GM13977 (cell line): ENCODE results near the gene SIGLEC12.

Experiments used
- DNase-seq: peaks from one replicate; pipeline ENCODE4 v3.0.0; 2012; ENCODE audit warnings: low spot score
- in situ Hi-C: fragments of 300-500 bp; cut with MboI; formaldehyde crosslinking; loops from one replicate; pipeline ENCODE4 v1.12.0; 2022; ENCODE audit warnings: low sequenced_read_pairs, low pct_unique_long_range_greater_than_20kb, mixed read lengths, inconsistent platforms; ENCODE audit not compliant: unreplicated experiment
- TF ChIP-seq, protein P1 (sequence below): IDR thresholded peaks from 2 replicates; pipeline ENCODE4 v1.5.1; 2012; ENCODE audit warnings: mild to moderate bottlenecking, control low read depth; ENCODE audit not compliant: insufficient read depth; ENCODE audit errors: extremely low read depth, missing control alignments

Gene SIGLEC12

DNA sequence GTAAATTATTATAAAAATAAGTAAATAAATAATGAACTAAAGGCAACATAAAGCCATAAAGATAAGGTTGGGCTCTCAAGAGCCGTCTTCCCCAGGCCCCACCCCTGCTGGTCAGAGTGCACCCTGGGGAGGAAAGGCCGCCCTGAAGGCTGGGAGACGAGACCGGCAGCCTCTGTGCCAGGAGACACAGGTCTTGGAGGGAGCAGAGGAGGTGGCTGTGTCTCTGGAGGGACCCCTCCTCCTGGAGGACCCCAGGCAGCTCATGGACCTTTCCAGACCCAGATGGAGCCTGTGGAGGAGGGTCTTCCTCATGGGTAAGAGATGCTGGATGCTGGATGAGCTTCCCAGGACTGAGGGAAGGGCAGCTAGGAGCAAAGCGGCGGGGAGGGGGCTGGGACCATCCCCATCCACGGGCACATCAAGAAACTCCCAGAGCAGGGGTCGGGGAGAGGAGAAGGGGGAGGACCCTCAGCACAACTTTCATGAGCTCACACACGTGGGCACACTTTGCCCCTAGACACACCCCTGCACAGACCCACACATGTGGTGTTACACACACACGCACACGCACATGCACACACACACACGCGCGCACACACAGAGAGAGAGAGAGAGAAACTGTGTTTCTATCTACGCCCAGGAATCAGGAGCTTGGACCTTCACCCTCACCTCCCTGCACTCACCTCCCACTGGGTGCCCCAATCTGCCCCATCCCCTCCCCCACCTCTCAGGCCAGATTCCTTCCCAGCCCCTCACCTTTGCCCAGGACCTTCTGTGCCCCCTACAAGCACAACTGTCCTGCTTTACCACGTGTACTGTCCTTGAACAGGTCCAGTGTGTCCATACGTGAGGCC, 23.0 kb downstream of the SIGLEC12 start, which contains the start of gene CEACAM18:
Gene CEACAM18, plus strand, starts transcription at position 159 of the 854 bp plus-strand sequence.
- in situ Hi-C loops: loop anchor here (10.0 kb wide), 1 partner anchor 176 kb away; no protein-coding TSS in a partner anchor
- TF ChIP-seq, protein P1, sequence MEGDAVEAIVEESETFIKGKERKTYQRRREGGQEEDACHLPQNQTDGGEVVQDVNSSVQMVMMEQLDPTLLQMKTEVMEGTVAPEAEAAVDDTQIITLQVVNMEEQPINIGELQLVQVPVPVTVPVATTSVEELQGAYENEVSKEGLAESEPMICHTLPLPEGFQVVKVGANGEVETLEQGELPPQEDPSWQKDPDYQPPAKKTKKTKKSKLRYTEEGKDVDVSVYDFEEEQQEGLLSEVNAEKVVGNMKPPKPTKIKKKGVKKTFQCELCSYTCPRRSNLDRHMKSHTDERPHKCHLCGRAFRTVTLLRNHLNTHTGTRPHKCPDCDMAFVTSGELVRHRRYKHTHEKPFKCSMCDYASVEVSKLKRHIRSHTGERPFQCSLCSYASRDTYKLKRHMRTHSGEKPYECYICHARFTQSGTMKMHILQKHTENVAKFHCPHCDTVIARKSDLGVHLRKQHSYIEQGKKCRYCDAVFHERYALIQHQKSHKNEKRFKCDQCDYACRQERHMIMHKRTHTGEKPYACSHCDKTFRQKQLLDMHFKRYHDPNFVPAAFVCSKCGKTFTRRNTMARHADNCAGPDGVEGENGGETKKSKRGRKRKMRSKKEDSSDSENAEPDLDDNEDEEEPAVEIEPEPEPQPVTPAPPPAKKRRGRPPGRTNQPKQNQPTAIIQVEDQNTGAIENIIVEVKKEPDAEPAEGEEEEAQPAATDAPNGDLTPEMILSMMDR: no peak
- DNase-seq: no peak

DNA sequence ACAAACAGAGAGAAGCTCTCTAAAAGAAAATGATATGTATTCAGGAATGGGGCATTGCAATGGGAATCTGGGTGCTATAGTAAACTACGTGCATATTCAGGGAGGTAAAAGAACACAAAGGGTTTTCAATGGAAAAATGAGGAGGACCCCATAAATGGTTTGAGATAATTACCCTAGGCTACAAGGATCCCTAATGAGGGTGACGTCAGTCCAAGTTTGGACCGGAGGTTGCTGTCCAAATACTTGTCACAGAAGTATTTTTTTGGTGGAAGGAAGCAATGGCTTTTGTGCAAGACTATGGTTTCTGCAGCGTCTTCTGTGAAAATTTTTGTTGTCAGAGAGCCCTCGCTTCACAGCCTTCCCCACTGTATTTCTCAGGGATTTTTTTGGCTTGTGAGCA, 24.3 kb downstream of the SIGLEC12 start:
- DNase-seq: no peak
- TF ChIP-seq, protein P1: no peak
- in situ Hi-C loops: loop anchor here (10.0 kb wide), 1 partner anchor 177 kb away; no protein-coding TSS in a partner anchor

DNA sequence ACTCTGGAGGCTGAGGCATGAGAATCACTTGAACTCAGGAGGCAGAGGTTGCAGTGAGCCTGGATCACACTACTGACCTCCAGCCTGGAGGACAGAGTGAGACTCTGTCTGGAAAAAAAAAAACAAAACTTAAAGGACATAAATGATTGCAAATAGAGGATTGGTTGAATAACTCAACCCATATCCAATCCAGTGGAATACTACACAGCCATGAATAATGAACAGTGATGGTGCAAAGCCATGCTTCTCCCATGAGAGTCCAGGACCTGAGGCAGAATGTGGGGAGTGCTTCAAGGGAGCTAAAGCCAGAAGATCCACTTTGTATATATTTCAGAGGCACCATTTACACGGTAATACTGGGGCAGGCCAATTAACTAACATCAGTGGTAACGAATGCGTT, 25.4 kb downstream of the SIGLEC12 start:
- TF ChIP-seq, protein P1: no peak
- in situ Hi-C loops: loop anchor here (10.0 kb wide), 1 partner anchor 179 kb away; no protein-coding TSS in a partner anchor

DNA sequence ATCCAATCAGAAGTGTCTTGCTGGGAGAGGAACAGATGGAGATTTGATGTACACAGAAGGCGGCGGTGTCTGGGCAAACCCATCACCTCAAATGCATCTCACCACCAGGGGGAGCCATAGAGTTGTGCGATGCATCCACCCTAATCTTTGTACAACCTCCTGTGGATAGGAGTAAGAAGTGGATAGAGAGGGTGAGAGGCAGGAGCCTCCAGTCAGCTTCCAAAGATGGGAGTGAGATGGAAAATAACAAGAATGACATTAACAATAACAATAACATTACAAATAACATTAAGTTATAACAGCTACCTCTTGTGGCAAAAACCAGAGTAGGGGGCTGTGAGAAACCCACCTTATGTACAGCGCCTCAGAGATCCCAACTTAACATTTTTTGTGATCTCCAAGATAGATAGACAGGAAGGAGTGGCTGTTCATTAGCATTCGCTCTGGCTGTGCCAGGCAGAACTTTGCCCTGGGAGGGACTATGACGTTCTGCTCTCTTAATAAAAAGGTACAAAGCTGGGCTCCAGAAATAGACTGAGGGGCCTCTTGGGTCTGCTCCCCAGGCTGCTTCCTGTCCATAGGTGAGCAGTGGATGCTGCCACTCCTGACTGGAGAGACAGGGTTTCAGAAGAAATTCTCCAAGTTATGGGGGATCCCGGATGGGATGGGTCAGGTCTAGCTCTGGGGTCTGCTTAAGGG, 28.4 kb downstream of the SIGLEC12 start:
- TF ChIP-seq, protein P1: peak; percentile 81
- in situ Hi-C loops: loop anchor here (10.0 kb wide), 1 partner anchor 182 kb away; no protein-coding TSS in a partner anchor
- DNase-seq: peak; percentile 80

More for the DNA sequence above, 25.4 kb downstream of the SIGLEC12 start:
- DNase-seq: no peak

DNA sequence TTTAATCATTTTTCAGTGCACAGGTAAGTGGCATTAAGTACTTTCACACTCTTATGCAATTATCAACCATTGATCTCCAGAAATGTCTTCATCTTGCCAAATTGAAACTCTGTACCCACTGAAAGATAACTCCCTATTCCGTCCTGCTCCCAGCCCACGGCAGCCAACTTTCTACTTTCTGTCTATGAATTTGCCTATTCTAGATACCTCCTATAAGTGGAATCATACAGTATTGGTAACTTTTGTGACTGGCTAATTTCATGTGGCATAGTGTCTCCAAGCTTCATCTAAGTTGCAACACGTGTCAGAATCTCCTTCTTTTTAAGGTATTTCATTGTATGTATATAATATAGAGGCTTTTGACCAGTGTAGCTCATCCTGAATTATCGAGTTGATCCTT, 29.0 kb downstream of the SIGLEC12 start:
- TF ChIP-seq, protein P1: no peak
- in situ Hi-C loops: loop anchor here (10.0 kb wide), 1 partner anchor 182 kb away; no protein-coding TSS in a partner anchor
- no peak for DNase-seq

DNA sequence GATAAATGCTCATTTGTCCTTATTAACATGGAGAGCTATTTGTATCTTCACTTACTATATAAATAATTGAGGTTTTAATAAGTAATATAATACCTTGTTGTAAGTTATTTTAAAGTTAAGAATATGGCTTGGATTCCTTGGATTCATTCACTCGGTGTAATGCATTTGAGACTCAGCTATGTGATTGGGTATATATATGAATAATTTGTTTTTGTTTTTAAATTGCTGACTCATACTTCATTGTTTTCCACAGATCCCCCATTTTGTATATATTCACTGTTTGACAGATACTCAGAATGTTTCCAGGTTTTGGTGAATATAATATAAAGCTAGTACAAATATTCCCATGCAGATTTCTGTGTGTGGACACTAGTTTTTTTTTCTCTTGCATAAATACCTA, 30.1 kb downstream of the SIGLEC12 start:
- in situ Hi-C loops: loop anchor here (10.0 kb wide), 1 partner anchor 183 kb away; no protein-coding TSS in a partner anchor
- DNase-seq: no peak
- TF ChIP-seq, protein P1: no peak
